Ecto neural progenitor cell (in vitro differentiated cells): ENCODE measurements around the gene UQCC2.

ENCODE experiments used
- DNase-seq: peaks from one replicate; pipeline ENCODE4 v3.0.0-alpha.2; 2018; ENCODE audit warnings: low spot score

The UQCC2 gene

GRCh38 chr6:33725891-33726673 lies 14.6 kb upstream of the UQCC2 start:
- no peak for DNase-seq

GRCh38 chr6:33725222-33725621 lies 13.7 kb upstream of the UQCC2 start:
- DNase-seq = no peak

DNA sequence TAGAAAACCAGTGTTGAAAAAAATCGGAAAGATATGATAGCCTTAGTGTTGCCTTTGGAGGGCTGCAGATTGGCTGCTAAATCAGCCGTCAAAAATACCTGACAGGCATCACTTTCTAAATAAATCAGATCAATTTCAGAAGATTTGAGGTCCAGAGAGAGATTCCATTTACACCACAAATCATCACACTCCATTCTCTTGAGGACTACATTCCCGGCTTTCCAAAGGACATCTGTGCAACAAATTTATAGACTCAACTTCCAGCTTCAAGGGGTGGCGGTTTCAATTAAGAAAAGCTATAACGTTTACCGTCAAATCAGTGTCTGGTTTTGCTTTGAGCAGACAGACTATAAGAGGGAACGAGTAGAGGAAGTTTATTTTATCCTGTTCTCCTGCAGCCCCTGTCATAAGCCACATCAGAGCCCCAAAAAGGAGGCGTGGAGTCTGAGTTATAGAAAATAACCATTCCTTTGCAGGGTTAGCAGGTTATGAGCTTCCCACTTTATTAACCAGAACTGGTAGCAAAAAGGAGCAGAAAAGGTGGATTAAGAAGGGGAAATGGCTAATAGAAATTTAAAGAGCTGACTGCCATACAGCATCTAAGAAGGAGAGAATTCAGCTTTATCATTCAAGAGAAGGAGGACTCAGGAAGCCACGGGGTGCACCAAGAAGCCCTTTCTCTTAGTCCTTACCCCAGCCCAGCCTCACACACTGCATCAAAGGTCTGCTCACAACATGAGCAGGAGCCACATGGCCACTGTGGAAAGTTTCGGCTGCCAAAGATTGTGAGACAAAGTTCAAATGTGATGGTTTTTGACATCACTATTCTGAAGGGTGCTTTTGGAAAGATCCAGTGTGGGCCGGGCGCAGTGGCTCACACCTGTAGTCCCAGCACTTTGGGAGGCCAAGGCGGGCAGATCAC lies 12.9 kb upstream of the UQCC2 start:
- DNase-seq = no peak

DNA sequence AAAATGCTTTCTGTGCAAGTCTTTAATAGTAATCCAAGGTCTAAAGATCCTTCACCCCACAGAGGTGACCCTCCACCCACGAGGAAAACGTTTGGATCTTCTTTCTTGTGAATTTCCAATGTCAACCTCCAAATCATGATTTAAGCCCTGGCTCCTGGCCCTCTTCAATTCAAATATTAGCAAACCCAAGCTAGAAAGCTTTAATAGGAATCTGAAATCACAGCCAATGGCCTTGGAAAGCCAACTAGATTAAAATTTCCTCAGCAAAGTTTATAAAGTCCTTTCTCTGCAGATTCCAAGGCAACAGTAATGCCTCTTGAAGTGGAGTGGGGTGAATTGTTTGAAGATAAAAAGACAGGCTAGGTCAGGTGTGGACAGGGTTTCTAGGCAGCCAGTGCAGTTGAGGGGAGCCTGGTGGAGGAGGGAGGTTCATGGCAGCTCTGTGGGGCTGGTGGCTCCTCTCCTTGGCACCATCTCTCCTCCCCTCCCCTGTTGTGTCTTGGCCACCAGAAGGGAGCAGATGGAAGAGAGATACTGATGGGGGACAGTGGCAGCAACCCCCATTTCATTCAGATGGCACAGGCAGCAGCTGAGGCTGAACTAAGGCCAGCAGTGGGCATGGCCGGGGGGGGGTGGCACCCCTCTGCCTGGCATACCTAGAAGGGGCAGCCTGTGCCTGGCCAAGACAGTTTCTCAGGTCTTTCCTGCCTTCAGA lies 12.0 kb upstream of the UQCC2 start:
- DNase-seq = no peak

DNA sequence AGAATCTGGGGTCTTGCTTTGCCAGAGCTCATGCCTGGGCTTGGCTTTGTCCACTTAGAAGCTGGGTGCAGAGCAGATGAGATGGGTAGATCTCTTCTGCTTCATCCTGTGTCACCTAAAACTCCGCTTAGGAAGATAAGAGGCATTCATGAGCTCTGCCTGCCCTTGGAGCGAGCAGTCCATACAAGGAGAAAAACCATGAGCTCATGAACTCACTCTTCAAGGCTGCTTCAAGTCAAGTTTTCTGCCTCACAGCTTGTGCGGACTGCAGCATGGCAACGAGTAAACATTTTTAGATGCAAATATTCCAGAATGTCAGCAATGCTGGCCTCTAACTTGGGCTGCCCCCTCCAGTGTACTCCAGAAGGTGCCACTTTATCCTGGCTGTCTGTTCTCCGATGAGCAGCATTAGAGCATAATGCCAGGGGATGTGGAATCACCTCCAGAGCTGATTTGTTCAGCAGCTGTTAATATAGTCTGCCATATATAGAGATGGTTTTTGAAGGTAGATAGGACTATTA lies 10.7 kb upstream of the UQCC2 start:
- no peak for DNase-seq

GRCh38 chr6:33721508-33721907 lies 10.0 kb upstream of the UQCC2 start:
- no peak for DNase-seq

GRCh38 chr6:33720998-33721397 lies 9.5 kb upstream of the UQCC2 start:
- DNase-seq = no peak

DNA sequence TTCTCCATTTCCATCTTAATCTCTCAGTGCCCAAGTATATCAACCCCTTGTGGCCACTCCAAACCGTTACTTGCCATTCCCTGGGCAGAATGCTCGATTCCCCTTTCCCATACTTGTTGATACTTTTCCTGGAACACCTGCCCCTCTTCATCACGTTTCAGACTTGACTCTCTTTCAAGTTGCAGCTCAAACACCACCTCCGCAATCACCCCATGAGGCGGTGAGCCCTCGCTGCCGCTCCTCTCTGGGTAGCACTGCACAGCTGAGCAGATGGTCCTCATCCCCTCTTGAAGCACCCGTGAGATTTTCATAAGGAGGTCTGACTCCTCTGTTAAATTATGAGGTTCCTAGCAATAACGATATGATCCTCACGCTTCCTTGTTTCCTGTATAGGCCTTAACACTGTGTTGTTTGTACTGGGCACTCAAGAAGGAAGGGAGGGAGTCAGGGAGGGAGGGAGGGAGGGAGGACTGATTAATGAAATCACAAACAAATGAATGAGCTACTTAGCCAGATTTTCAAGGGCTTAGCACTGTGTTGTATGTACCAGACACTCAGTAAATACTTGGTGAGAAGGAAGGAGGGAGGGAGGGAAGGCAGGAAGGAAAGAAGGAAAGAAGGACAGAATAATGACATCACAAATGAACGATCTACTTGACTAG lies 8.0 kb upstream of the UQCC2 start:
- DNase-seq = no peak

DNA sequence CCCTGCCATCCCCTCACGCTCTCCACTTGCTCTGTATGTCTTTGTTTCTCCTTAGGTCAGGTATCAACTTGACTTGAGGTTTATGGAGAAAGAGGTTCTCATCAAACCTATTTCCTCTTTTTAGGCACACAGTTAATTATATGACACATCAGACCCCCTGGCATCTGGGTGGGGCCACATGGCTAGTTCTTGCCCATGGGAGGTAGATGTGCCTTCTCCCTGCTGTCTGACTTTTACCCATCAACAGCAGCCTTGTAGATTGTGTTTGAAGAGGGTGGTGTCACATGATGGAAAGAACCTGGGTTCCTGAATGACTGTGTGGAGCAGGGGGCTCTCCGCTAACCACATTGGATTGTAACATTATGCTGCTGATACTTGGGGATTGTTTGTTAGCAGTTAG lies 7.2 kb upstream of the UQCC2 start:
- no peak for DNase-seq

GRCh38 chr6:33717934-33718455 lies 6.5 kb upstream of the UQCC2 start:
- DNase-seq = no peak

DNA sequence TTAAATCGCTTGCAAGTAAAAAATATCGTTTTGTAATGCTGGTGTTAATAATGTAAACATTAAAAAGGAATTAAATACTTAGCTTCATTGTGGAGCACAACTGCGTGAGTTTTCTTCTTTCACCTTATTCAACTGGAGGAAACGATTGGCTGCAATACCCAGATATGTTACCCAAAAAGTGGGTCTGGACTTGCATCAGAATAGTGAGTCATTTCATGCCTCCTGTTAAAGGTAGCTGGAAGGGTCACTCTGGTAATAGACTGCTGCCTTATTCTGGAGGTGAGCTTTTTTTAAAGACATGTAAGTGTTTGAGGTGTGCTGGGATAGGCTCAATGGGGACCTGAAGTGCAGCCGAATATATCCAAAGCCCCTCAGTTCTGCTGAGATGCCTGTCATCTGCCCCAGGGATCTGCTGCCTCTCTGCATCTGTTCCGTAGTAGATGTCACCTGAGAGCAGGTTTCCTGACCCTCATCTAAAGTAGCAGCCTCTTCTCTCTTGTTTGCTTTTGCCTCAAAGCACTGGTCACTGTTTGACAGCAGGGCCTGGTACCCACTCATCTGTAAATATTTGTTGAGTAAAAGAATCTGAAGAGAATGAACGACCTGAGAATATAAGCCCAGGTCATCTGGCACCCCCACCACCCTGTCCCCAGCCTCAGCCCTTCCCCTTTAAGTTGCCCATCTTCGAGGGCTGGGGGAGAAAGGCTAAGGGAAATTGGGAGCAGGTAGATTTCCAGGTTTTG lies 5.6 kb upstream of the UQCC2 start:
- DNase-seq = no peak

DNA sequence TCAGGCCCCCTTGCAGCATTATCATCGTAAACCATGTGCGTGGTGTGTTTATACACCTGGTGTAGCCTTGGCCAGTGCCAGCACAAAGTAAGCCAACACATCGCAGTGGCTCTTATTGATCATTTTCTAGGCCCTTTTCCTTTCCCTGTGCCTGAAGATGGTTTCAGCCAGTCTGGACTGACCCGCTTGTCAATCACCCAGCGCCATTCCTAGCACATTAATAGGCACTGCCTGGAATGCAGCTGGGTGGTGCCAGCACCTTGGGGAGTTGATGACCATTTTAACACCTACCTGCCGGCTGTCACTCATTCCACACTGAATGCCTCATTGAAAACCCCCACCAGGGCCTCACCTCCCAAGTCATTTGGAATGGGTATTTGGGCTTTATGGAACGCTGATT lies 4.9 kb upstream of the UQCC2 start:
- no peak for DNase-seq

GRCh38 chr6:33714385-33715040 lies 3.0 kb upstream of the UQCC2 start:
- no peak for DNase-seq

DNA sequence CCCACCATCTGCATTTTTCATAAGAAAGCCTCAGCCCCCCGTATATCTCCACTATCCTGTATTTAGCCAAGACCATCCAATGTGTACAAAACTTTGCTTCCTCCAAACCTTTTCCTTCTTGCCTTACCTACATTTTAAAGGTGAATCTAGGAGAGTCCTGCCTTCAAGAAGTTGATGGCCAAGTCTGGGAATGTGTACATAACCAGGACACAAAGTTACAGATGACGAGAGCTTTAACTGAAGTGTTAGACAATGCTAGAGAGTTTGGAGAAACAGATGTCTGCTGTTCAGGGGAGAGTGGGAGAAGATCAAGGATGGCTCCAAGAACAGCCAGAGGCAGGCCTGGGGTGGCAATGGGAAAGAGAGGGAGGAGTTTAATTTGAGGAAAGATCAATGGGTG lies 2.3 kb upstream of the UQCC2 start:
- DNase-seq = no peak

- DNase-seq = no peak
Observed at GRCh38 chr6:33712914-33713313, 1.4 kb upstream of the UQCC2 start.

DNA sequence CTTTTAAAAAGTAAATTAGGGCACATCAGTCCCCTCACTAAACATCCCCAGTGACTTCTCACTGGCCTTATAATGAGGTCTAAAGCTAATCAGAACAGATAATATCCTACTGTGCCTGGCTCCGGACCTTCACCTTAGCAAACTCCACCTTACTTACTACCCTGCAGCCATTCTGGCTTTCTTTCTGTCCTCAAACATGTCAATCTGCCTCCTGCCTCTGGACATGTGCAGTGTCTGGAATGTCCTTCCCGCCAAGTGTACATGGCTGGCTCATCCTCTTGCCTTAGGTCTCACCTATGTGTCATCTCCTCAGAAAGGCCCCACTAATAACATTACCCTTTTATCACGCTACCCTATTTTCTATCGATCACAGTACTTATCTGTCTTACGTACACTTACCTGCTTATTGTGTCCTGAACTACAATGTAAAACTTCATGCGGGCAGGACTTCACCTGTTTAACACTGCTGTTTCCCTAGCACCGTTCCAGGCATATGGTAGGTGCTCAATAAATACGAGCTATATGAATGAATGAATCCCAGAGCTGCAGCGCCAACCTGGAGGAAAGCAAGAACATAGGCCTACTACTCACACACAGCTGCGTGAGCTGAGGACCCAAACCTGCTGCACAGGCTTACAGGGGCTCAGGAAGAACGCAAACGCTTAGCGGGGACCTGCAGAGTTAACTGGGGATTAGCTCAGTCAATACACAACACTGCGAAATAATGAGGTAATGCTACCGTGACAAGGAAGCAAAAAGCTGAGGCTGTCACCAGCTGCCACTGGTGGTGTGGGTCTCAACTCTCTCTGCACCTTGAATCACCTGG lies 991 bp downstream of the UQCC2 start:
- no peak for DNase-seq

- DNase-seq = no peak
Observed at GRCh38 chr6:33709605-33710295, 1.8 kb downstream of the UQCC2 start.

DNA sequence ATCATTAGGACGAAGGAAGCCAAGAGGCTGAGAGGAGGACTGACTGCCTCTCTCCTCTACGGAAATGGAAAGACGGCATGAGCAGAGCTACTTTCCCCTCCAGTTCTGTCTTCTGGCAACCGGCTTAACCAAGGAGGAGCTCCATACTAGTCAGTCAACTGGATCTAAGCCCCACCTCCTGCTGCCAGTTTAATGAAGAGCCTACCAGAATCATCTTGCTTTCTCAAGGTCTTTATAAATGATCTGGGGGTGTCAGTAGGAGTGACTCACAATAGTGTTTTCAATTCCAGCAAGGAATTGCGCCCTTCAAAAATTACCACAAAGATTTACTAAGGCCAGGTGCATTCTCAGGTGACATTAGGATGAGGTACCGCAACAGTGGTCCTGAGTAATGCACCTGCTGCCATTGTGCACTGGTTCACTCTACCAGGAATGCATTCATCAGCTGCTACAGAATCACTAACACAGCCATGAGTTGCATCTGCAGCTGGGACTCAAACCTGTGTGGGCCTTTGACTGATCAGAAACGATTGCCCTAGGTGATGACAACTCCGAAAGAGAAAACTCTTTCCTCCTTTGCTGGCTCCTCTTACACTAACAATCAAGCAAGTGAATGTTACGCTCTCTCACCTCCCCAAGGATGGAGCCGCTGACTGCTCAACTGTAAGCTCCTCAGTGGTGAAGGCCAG lies 2.8 kb downstream of the UQCC2 start:
- no peak for DNase-seq
